GM18517 (cell line): ENCODE data around the gene TRIM27.
"Not testable (repeated sequence)": the region's sequence is repeated elsewhere in the genome, so short reads cannot be mapped to it uniquely, and the experiment has no call there.

Source experiments
- ATAC-seq: cut with Tn5 transposase; IDR thresholded peaks from one replicate; pipeline ENCODE4 v1.9.1; 2021; ENCODE audit warnings: mild to moderate bottlenecking, moderate library complexity; ENCODE audit not compliant: unreplicated experiment

Gene TRIM27

GRCh38 chr6:28897369-28897745 is 26.4 kb downstream of the TRIM27 start:
- no peak for ATAC-seq

GRCh38 chr6:28896505-28897368 is 27.0 kb downstream of the TRIM27 start:
- ATAC-seq, result peak; percentile 4

GRCh38 chr6:28895131-28895812 is 28.5 kb downstream of the TRIM27 start:
- ATAC-seq, result peak; percentile 69

- no peak for ATAC-seq
Observed at GRCh38 chr6:28893172-28893799, 30.5 kb downstream of the TRIM27 start.

- no peak for ATAC-seq
Observed at GRCh38 chr6:28892525-28892924, 31.3 kb downstream of the TRIM27 start.

GRCh38 chr6:28887796-28888496 is 35.8 kb downstream of the TRIM27 start:
- ATAC-seq, result no peak

GRCh38 chr6:28886079-28886439 is 37.7 kb downstream of the TRIM27 start:
- no peak for ATAC-seq

- ATAC-seq, result no peak
Observed at GRCh38 chr6:28884423-28885131, 39.2 kb downstream of the TRIM27 start.

- no peak for ATAC-seq
Observed at GRCh38 chr6:28880894-28881780, 42.6 kb downstream of the TRIM27 start.

- no peak for ATAC-seq
Observed at GRCh38 chr6:28880519-28880893, 43.3 kb downstream of the TRIM27 start.

GRCh38 chr6:28876710-28877109 is 47.1 kb downstream of the TRIM27 start:
- ATAC-seq, result no peak

- ATAC-seq, result no peak
Observed at GRCh38 chr6:28875191-28875747, 48.5 kb downstream of the TRIM27 start.

- ATAC-seq, result not testable (repeated sequence)
Observed at GRCh38 chr6:28872157-28872817, 51.5 kb downstream of the TRIM27 start.

GRCh38 chr6:28871335-28872156 is 52.2 kb downstream of the TRIM27 start:
- ATAC-seq, result no peak

GRCh38 chr6:28868873-28869272 is 54.9 kb downstream of the TRIM27 start:
- ATAC-seq, result no peak

- ATAC-seq, result no peak
Observed at GRCh38 chr6:28867086-28867409, 56.7 kb downstream of the TRIM27 start.

GRCh38 chr6:28866205-28867085 is 57.3 kb downstream of the TRIM27 start:
- not testable (repeated sequence) for ATAC-seq
